HepG2 (cell line): ENCODE results near the gene ZBTB45. TPM values are rescaled to one million over a fixed set of nuclear protein-coding genes. Genes with fewer than 3 reads are reported as not detected.

ENCODE experiments used
- CREB3 ChIP-seq: sonication (generic); formaldehyde crosslinking; IDR thresholded peaks from 2 replicates; pipeline ENCODE4 v1.5.0; 2020; ENCODE audit warnings: missing genetic modification reagents
- HDAC1 ChIP-seq: sonication (generic); formaldehyde crosslinking; IDR thresholded peaks from 2 replicates; pipeline ENCODE4 v1.5.1; 2020; ENCODE audit warnings: mild to moderate bottlenecking, missing genetic modification reagents
- KDM2A ChIP-seq: sonication (generic); formaldehyde crosslinking; IDR thresholded peaks from 2 replicates; pipeline ENCODE4 v1.4.0; 2020; ENCODE audit warnings: low read depth, missing genetic modification reagents, borderline replicate concordance
- POLR2A ChIP-seq, 2 experiments: IDR thresholded peaks; 2 replicates each; pipeline ENCODE4 v1.6.1; 2011; ENCODE audit warnings: low read depth in 2 of 2, low read length in 2 of 2, mild to moderate bottlenecking in 1 of 2, moderate library complexity in 1 of 2; ENCODE audit not compliant: insufficient read depth in 1 of 2
- SUZ12 ChIP-seq: fragments of 150-350 bp; IDR thresholded peaks from 2 replicates; pipeline ENCODE4 v1.6.1; 2014; ENCODE audit warnings: low read depth, low read length
- TBX2 ChIP-seq: sonication (generic); formaldehyde crosslinking; IDR thresholded peaks from 2 replicates; pipeline ENCODE4 v1.5.0; 2020; ENCODE audit warnings: missing genetic modification reagents, mild to moderate bottlenecking, borderline replicate concordance
- USF2 ChIP-seq, 2 experiments: sonication (generic) in 1 of 2; formaldehyde crosslinking in 1 of 2; IDR thresholded peaks; 2 replicates each; pipeline versions ENCODE4 v1.5.1 to v1.6.1; 2011 to 2020; ENCODE audit warnings: borderline replicate concordance in 1 of 2, low read depth in 1 of 2, low read length in 1 of 2, mild to moderate bottlenecking in 1 of 2, missing genetic modification reagents in 1 of 2, moderate library complexity in 1 of 2
- ZBTB2 ChIP-seq: sonication (generic); formaldehyde crosslinking; IDR thresholded peaks from 2 replicates; pipeline ENCODE4 v1.8.0; 2022; ENCODE audit warnings: low read depth, missing genetic modification reagents
- ZBTB40 ChIP-seq, 2 experiments: fragments of 450-650 bp in 1 of 2; sonication (generic) in 1 of 2; formaldehyde crosslinking in 1 of 2; IDR thresholded peaks; 2 replicates each; pipeline versions ENCODE4 v1.6.1 to v1.8.0; 2016 to 2022; ENCODE audit warnings: antibody characterized with exemption in 1 of 2, mild to moderate bottlenecking in 1 of 2, missing genetic modification reagents in 1 of 2
- ZBTB7B ChIP-seq: sonication (generic); formaldehyde crosslinking; IDR thresholded peaks from 2 replicates; pipeline ENCODE4 v1.4.0; 2020; ENCODE audit warnings: missing genetic modification reagents
- ZMYM2 ChIP-seq: sonication (generic); formaldehyde crosslinking; IDR thresholded peaks from 2 replicates; pipeline ENCODE4 v1.8.0; 2022; ENCODE audit warnings: mild to moderate bottlenecking, missing genetic modification reagents
- ZNF768 ChIP-seq: sonication (generic); formaldehyde crosslinking; IDR thresholded peaks from 2 replicates; pipeline ENCODE4 v1.4.0; 2020; ENCODE audit warnings: missing genetic modification reagents
- ZSCAN21 ChIP-seq: sonication (generic); formaldehyde crosslinking; IDR thresholded peaks from 2 replicates; pipeline ENCODE4 v1.8.0; 2022; ENCODE audit warnings: mild to moderate bottlenecking, missing genetic modification reagents, moderate library complexity, borderline replicate concordance
- polyA plus RNA-seq, 8 experiments: library from polyadenylated mRNA; depleted of rRNA in 3 of 8; stranded (reverse) in 7 of 8; unstranded in 1 of 8; fragments of >200 nt; fragmentation: Illumina TruSeq in 4 of 8; extraction: Trizol in 4 of 8; gene quantifications; 2 replicates each; pipeline versions ENCODE4 v1.2.1 to v1.2.3, GENCODE V29; 2011 to 2016; ENCODE audit warnings: low read depth in 4 of 8, missing spikeins in 1 of 8, mixed read lengths in 1 of 8; ENCODE audit not compliant: insufficient read depth in 1 of 8
- total RNA-seq, 5 experiments: library from RNA; depleted of rRNA; stranded (reverse); fragments of >200 nt; fragmentation: Illumina TruSeq; extraction: Trizol; gene quantifications; 2 replicates each; pipeline ENCODE4 v1.2.3, GENCODE V29; 2016; ENCODE audit warnings: low read depth in 1 of 5

ZBTB45 gene
- total and polyA plus RNA-seq, 2 of the 13 experiments (the other 11 are each of a cell fraction or from before 2014, with no cell fraction given): 3.0 to 3.7 TPM

DNA sequence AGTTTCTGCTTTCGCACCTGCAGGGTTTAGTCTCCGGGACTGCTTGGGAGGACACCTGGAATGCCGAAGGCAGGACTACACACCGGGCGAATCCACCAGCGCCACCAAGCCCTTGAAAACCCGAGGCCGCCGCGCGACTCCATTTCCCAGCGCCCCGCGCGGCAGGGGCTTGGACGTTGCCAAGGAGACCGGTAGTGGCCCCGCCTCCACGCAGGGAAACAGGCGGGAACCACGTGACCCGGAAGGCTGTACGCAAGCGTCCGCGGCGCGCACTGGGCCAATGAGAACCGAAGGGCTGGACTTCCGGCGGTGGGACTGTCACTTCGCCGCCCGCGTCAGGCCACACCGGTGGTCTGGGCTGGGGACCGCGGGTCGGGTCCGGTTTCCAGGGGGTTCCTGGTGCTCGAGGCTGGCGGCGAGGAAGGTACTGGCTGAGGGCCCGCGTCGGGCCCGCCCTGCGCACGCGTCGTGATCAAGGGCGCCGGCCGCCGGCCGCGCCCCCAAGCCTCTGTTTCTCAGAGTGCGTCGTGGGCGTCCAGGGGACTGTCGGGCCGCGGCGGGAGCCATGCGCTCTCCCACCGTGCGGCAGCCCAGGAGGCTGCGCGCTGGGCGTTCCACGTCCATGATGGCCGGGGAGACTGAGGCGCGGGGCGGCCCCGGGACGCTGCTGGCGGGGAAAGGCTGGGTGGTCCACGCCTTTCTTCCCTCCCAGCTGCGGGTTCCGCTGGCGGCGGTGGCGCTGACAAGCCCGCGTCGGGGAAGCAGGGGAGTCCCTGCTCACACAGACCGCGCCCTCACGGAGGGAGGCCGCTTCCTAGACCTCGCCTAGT lies 52.6 kb downstream of the ZBTB45 start, which contains the start of gene ZNF324 (continued):
- TF ChIP-seq CREB3 (CRISPR knock-in tag) (no peak), TBX2 (peak; percentile 74; the same call in 1 of the 2 replicates), KDM2A (CRISPR knock-in tag) (peak; percentile 78), ZMYM2 (CRISPR knock-in tag) (no peak), ZNF768 (0 out of 2 replicates have a peak, but pooled peaks have one; percentile 4), ZBTB40 (IDR thresholded peaks at IDR 0.05) (no peak), ZBTB40 (CRISPR knock-in tag; IDR thresholded peaks at IDR 0.05) (peak; percentile 40; the same call in 1 of the 2 replicates), HDAC1 (CRISPR knock-in tag) (peak; percentile 89), ZBTB2 (0 out of 2 replicates have a peak, but pooled peaks have one; percentile 39), ZBTB7B (CRISPR knock-in tag) (peak; percentile 71), USF2 (IDR thresholded peaks at IDR 0.05; ENCODE audit: low read depth, low read length) (peak; percentile 94), USF2 (CRISPR knock-in tag; IDR thresholded peaks at IDR 0.05; ENCODE audit: borderline replicate concordance) (peak; percentile 95; the same call in 1 of the 2 replicates), POLR2A (IDR thresholded peaks at IDR 0.05; ENCODE audit: insufficient read depth in 1 of 2, low read depth in 2 of 2, low read length in 2 of 2) (peak; percentile 64 to 74), ZSCAN21 (CRISPR knock-in tag) (no peak; the same call in 1 of the 2 replicates), SUZ12 (peak; percentile 69)
